Measurements from ENCODE around the gene SH3GL1. TPM values are rescaled to one million over a fixed set of nuclear protein-coding genes. Genes with fewer than 3 reads are reported as not detected.

SH3GL1 gene
- total and polyA plus RNA-seq, 10 of the 15 experiments (the other 5 are each of a cell fraction or from before 2014, with no cell fraction given) = 0.93 to 47.4 (median 28.4) TPM

DNA sequence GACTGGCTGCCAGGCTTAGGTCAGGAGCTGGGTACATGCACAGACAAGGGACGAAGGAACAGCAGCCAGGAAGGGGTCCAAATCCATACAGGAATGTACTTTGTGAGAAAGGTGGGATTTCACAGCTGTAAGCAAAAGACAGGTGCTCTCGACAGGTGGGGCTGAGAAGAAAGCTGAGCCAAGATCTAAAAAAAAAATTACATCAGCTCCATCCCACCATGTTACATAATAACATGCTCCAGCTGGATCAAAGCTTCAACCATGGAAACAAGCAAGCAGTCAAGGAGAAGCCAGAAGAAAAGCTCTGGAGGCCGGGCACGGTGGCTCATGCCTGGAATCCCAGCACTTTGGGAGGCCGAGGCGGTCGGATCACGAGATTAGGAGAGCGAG is 49.3 kb upstream of the SH3GL1 start:
- H3K9ac ChIP-seq (ENCODE audit: control insufficient read depth, insufficient read depth, low read length) = no peak overlapping the region

More for the DNA sequence above, 49.3 kb upstream of the SH3GL1 start:
- H3K27ac ChIP-seq (ENCODE audit: control insufficient read depth, insufficient read depth) = no peak overlapping the region
- WGBS (ENCODE audit: insufficient coverage, insufficient replicate concordance, low lambda C conversion rate, missing lambda C conversion rate) = 96% methylated on average over 8 of the region's 9 CpGs
- RAD21 ChIA-PET (ENCODE audit: unreplicated experiment) = no interaction called here
- no peaks in the 10 kb centered on the region for H4K20me1 ChIP-seq (ENCODE audit: control insufficient read depth, insufficient read depth)
- DNase-seq (ENCODE audit: low read depth, low spot score) = no peak
- no peak overlapping the region for H3K4me2 ChIP-seq (ENCODE audit: control insufficient read depth, insufficient read depth)
- POLR2A ChIA-PET = interaction anchor here (1.4 kb wide), 1 partner anchor 22 kb away, joined by 4 read pairs; no protein-coding TSS in a partner anchor
- SMC1A ChIA-PET (ENCODE audit: uncharacterized antibody, unreplicated experiment) = no interaction called here
- intact Hi-C loops (cut with micrococcal nuclease; ENCODE audit: unreplicated experiment) = no loop called here
- no peak overlapping the region for H3K4me3 ChIP-seq
- H2AFZ ChIP-seq (ENCODE audit: control insufficient read depth, low read depth, low read length) = no peak overlapping the region
- H3K27me3 ChIP-seq (replicated peaks in 1 of 2; ENCODE audit: control insufficient read depth in 2 of 2, insufficient read depth in 2 of 2, low read length in 1 of 2) = no peaks in the 10 kb centered on the region
- H3K9me3 ChIP-seq (replicated peaks; ENCODE audit: control insufficient read depth, insufficient read depth, low read length) = no peaks in the 10 kb centered on the region
- no peak for ATAC-seq
- no peaks in the 10 kb centered on the region for H3K4me1 ChIP-seq (ENCODE audit: control insufficient read depth, insufficient read depth, low read length)
- CTCF ChIA-PET = no interaction called here
- BruUV-seq (replicated peaks) = TSS peak; percentile 57
- FAIRE-seq = no peak
- peaks cover 3 to 23% of the 10 kb centered on the region in 2 experiments for H3K36me3 ChIP-seq (ENCODE audit: control insufficient read depth in 2 of 2, insufficient read depth in 2 of 2, low read length in 1 of 2)
- TF ChIP-seq RCOR1 (conservative IDR thresholded peaks at IDR 0.05; ENCODE audit: low read depth, low read length) (no peak), POU2F2 (IDR thresholded peaks at IDR 0.05; ENCODE audit: borderline replicate concordance, low read depth, low read length) (no peak), RAD51 (IDR thresholded peaks at IDR 0.05) (no peak), CREM (IDR thresholded peaks at IDR 0.05; ENCODE audit: low read depth) (no peak), DPF2 (IDR thresholded peaks at IDR 0.05) (no peak), ATF7 (IDR thresholded peaks at IDR 0.05; ENCODE audit: low read depth) (no peak), BCL11A (IDR thresholded peaks at IDR 0.05; ENCODE audit: low read depth, low read length) (no peak), NFYB (IDR thresholded peaks at IDR 0.05; ENCODE audit: insufficient read depth, low read depth, low read length) (no peak)
- TF ChIP-seq, protein P1, sequence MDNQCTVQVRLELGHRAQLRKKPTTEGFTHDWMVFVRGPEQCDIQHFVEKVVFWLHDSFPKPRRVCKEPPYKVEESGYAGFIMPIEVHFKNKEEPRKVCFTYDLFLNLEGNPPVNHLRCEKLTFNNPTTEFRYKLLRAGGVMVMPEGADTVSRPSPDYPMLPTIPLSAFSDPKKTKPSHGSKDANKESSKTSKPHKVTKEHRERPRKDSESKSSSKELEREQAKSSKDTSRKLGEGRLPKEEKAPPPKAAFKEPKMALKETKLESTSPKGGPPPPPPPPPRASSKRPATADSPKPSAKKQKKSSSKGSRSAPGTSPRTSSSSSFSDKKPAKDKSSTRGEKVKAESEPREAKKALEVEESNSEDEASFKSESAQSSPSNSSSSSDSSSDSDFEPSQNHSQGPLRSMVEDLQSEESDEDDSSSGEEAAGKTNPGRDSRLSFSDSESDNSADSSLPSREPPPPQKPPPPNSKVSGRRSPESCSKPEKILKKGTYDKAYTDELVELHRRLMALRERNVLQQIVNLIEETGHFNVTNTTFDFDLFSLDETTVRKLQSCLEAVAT (IDR thresholded peaks at IDR 0.05) = no peak
- in situ Hi-C loops (cut with MboI) = no loop called here
- H3K79me2 ChIP-seq (ENCODE audit: control insufficient read depth, insufficient read depth, low read length) = no peaks in the 10 kb centered on the region
